Right lobe of liver (tissue), 4 donors: ENCODE data around the gene RAB14.

Experiments used
- CTCF ChIP-seq, 4 donors: fragments of 200-600 bp in 3 of 4; fragments of 450-650 bp in 1 of 4; IDR thresholded peaks; one replicate each; pipeline versions ENCODE4 v1.5.1 to v1.8.0; 2016 to 2022; ENCODE audit warnings: antibody characterized with exemption in 4 of 4, mild to moderate bottlenecking in 2 of 4
- POLR2A ChIP-seq: fragments of 450-650 bp; IDR thresholded peaks from one replicate; pipeline ENCODE4 v1.6.1; 2017; ENCODE audit warnings: antibody characterized with exemption, mild to moderate bottlenecking
- donor health status: DM: no; HTN: no; CAD: no.
- donor health status: DM: no; HTN: no; CAD: no.
- donor health status: DM: no; HTN: yes; CAD: no.

- TF ChIP-seq CTCF (IDR thresholded peaks at IDR 0.05) (no peak), POLR2A (no peak)
Measured at GRCh38 chr9:121185774-121186403, 15.8 kb downstream of the RAB14 start.
